HuH-7.5 (cell line): ENCODE measurements around the gene CLDN14.
A peak's percentile ranks its signal among the peaks of the same experiment; 100 is the strongest.
"Not testable (repeated sequence)": the region's sequence is repeated elsewhere in the genome, so short reads cannot be mapped to it uniquely, and the experiment has no call there.

ENCODE experiments used
- DNase-seq: peaks from one replicate; pipeline ENCODE4 v3.0.0; 2011; ENCODE audit warnings: low spot score

CLDN14 gene

GRCh38 chr21:36499578-36500471, 19.9 kb upstream of the CLDN14 start:
- no peak for DNase-seq

- DNase-seq = no peak
These were observed 14.6 kb upstream of the CLDN14 start for GRCh38 chr21:36494557-36494956.

GRCh38 chr21:36491209-36491910, 11.4 kb upstream of the CLDN14 start:
- DNase-seq = no peak

GRCh38 chr21:36489776-36490165, 9.8 kb upstream of the CLDN14 start:
- no peak for DNase-seq

- DNase-seq = no peak
These were observed 9.3 kb upstream of the CLDN14 start for GRCh38 chr21:36489103-36489775.

- DNase-seq = no peak
These were observed 7.9 kb upstream of the CLDN14 start for GRCh38 chr21:36487641-36488307.

GRCh38 chr21:36486246-36486645, 6.3 kb upstream of the CLDN14 start:
- DNase-seq = no peak

- DNase-seq = no peak
These were observed 5.6 kb upstream of the CLDN14 start for GRCh38 chr21:36485476-36485875.

- DNase-seq = no peak
These were observed 3.2 kb upstream of the CLDN14 start for GRCh38 chr21:36483095-36483494.

GRCh38 chr21:36482673-36483072, 2.8 kb upstream of the CLDN14 start:
- DNase-seq = no peak

GRCh38 chr21:36482181-36482580, 2.3 kb upstream of the CLDN14 start:
- DNase-seq = no peak

GRCh38 chr21:36481639-36482038, 1.7 kb upstream of the CLDN14 start:
- DNase-seq = peak; percentile 38

GRCh38 chr21:36480618-36481017, 696 bp upstream of the CLDN14 start:
- DNase-seq = no peak

- DNase-seq = no peak
These were observed 981 bp downstream of the CLDN14 start for GRCh38 chr21:36478941-36479340.

- DNase-seq = no peak
These were observed 1.7 kb downstream of the CLDN14 start for GRCh38 chr21:36478207-36478701.

GRCh38 chr21:36477559-36477958, 2.4 kb downstream of the CLDN14 start:
- no peak for DNase-seq

- DNase-seq = no peak
These were observed 2.9 kb downstream of the CLDN14 start for GRCh38 chr21:36477001-36477400.

GRCh38 chr21:36476541-36476940, 3.4 kb downstream of the CLDN14 start:
- DNase-seq = not testable (repeated sequence)

GRCh38 chr21:36474591-36474990, 5.3 kb downstream of the CLDN14 start:
- no peak for DNase-seq

- DNase-seq = no peak
These were observed 6.7 kb downstream of the CLDN14 start for GRCh38 chr21:36473203-36473602.

GRCh38 chr21:36472377-36472776, 7.5 kb downstream of the CLDN14 start:
- no peak for DNase-seq

GRCh38 chr21:36471254-36471723, 8.6 kb downstream of the CLDN14 start:
- DNase-seq = no peak
